ENCODE results near the gene KLC1.
A peak's percentile ranks its signal among the peaks of the same experiment; 100 is the strongest.

Gene KLC1

GRCh38 chr14:103625356-103626095 lies 3.5 kb upstream of the KLC1 start:
- TF ChIP-seq CTCF (IDR thresholded peaks at IDR 0.05; ENCODE audit: low read depth, low read length, missing control alignments) = no peak
- H3K4me3 ChIP-seq (ENCODE audit: low read depth, low read length) = no peak overlapping the region
- no peak for DNase-seq (ENCODE audit: low read depth)

GRCh38 chr14:103626146-103626850 lies 2.7 kb upstream of the KLC1 start:
- TF ChIP-seq CTCF (IDR thresholded peaks at IDR 0.05; ENCODE audit: low read depth, low read length, missing control alignments) = no peak
- no peak overlapping the region for H3K4me3 ChIP-seq (ENCODE audit: low read depth, low read length)
- DNase-seq (ENCODE audit: low read depth) = no peak

GRCh38 chr14:103627073-103628025 lies 1.7 kb upstream of the KLC1 start:
- no peak for TF ChIP-seq CTCF (IDR thresholded peaks at IDR 0.05; ENCODE audit: low read depth, low read length, missing control alignments)
- no peak overlapping the region for H3K4me3 ChIP-seq (ENCODE audit: low read depth, low read length)

GRCh38 chr14:103628221-103628683 lies 759 bp upstream of the KLC1 start:
- peak overlapping the region; percentile 96 for H3K4me3 ChIP-seq (ENCODE audit: low read depth, low read length)
- no peak for TF ChIP-seq CTCF (IDR thresholded peaks at IDR 0.05; ENCODE audit: low read depth, low read length, missing control alignments)
- no peak for DNase-seq (ENCODE audit: low read depth)

More at GRCh38 chr14:103627073-103628025, 1.7 kb upstream of the KLC1 start:
- DNase-seq (ENCODE audit: low read depth) = no peak

- DNase-seq (ENCODE audit: low read depth) = no peak
- peak overlapping the region; percentile 96 for H3K4me3 ChIP-seq (ENCODE audit: low read depth, low read length)
- no peak for TF ChIP-seq CTCF (IDR thresholded peaks at IDR 0.05; ENCODE audit: low read depth, low read length, missing control alignments)
Observed at GRCh38 chr14:103629503-103630121, 601 bp downstream of the KLC1 start.

Data from GM12864 (cell line).